Anterior cingulate cortex (tissue), 58 donors: ENCODE measurements around the gene MKNK1.

ENCODE experiments used
- DNase-seq, 58 donors: peaks; one replicate each; lab custom pipeline; 2025; lab: John Stamatoyannopoulos, UW

Gene MKNK1

DNA sequence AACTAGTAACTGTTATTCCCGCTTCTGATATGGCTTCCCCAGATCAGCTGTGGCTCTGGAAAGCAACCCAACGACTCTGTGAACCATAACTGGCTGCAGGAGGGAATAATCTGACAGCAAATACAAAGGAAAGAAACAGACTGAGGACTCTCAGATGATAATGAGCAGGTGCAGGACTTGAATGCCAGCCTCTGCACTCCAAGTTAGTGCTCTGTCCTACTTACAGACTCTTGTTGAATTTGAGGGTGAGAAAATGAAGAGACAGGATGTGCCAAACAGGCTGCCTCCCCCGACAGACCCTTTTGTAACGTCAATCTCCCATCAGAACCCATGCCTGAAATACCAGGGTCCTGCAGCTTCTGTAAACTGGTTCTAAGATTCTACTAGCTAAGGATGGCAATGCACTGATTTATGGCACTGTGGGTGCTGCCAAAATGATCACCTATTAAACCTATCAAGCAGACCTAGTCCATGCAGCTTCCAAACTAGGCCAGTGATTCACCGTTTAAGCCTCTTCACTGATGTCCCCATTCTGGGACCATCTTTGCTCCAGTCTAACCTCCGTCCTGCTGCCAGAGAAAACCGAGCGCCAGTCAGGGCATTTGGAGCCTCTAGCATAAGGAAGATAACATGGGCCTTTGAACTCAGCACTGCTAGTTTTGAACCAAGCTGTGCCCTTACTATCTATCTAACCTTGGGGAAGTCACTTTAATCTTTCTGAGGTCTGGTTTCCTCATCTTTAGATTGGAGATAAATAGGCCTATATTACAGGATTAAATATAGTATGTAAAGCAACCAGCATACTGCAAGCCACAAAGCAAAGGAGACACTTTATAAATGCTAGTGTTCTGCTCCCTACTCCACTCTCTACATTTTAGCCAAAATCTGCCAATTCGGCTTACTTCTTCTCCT is 4.8 kb downstream of the MKNK1 start:
- DNase-seq: no peak

DNA sequence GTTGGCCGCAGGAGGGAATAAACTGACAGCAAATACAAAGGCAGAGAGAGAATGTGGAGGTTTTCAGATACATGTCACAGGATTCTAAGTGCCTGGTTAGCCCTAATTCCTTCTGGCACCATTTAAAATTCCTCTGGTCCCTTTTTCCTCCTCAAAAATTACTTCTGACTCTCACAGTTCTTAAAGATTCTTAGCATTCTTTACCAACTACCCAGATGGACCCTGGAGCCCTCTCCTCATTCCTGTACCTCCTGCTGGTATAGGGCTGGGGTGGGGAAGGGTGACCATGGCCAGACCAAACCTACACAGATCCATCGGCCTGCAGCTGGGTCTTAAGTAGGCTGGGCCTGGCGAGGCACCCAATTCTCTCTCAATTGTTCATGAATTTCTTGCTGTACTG is 7.2 kb downstream of the MKNK1 start:
- DNase-seq: no peak

- no peak for DNase-seq
Observed at GRCh38 chr1:46596036-46596435, 8.0 kb downstream of the MKNK1 start.

GRCh38 chr1:46595127-46595526 is 8.9 kb downstream of the MKNK1 start:
- peak in 13 of 58 donors; percentile 10 to 62 (median 18) for DNase-seq

GRCh38 chr1:46594063-46594462 is 10.0 kb downstream of the MKNK1 start:
- peak in 1 of 58 donors; percentile 30 for DNase-seq

GRCh38 chr1:46592823-46593222 is 11.2 kb downstream of the MKNK1 start:
- DNase-seq: no peak

DNA sequence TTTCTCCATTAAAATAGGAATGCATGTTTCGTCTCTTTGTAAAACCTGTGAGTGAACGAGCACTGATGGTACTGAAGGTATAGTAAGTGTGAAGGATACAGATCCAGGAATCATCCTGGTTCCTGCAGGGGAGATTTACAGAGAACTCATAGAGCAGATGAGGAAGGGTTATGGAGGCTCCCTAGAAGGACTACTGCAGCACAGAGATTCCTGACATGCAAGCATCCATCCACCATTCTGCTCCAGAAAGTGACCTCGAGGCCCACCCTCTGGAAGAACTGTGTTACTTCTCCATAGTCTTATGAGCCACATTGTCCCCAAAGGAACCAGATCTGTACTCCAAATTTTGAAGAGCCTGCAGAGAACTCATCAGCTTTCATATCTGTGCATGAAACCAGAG is 14.5 kb downstream of the MKNK1 start:
- no peak for DNase-seq

DNA sequence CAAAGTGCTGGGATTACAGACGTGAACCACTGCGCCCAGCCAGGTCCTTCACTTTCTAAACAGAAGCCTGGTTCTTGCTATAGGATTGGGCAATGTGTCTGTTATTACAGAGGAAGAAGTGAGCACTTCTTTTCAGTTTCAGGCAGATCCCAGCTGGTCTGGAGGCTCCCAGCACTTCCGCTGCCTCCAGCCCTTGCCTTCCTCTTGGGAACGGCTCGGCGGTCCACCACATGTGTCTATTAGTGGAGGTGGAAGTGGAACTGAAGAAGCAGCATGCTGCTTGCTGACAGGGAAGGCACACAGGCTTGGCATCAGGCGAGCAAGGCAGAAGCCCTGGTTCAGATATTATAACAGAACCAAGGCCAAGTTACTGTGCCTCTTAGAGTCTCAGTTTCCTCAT is 17.0 kb downstream of the MKNK1 start:
- peak in 19 of 58 donors; percentile 12 to 52 (median 29) for DNase-seq

- DNase-seq: peak in 2 of 58 donors; percentile 11 to 30
Observed at GRCh38 chr1:46585312-46585938, 18.6 kb downstream of the MKNK1 start.

DNA sequence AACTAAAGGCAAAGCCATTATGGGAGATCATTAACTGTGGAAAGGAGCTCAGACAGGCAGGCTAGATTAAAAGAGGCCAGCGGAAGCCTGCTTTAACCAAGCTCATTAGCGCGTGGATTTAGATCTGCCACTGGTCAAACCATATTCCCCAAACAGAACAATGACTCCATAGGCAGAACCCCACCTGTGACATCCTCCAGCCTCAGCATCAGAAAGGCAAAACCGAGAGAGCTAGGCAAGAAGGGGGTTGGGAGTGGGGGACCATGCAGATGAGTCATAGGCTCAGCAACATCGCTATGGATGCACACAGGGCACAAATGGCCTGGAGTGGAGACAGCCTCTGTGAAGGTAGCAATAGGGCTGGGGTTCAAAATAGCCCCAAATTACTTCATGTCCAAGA is 20.6 kb downstream of the MKNK1 start:
- no peak for DNase-seq

- peak in 1 of 58 donors; percentile 15 for DNase-seq
Observed at GRCh38 chr1:46582972-46583371, 21.1 kb downstream of the MKNK1 start.

DNA sequence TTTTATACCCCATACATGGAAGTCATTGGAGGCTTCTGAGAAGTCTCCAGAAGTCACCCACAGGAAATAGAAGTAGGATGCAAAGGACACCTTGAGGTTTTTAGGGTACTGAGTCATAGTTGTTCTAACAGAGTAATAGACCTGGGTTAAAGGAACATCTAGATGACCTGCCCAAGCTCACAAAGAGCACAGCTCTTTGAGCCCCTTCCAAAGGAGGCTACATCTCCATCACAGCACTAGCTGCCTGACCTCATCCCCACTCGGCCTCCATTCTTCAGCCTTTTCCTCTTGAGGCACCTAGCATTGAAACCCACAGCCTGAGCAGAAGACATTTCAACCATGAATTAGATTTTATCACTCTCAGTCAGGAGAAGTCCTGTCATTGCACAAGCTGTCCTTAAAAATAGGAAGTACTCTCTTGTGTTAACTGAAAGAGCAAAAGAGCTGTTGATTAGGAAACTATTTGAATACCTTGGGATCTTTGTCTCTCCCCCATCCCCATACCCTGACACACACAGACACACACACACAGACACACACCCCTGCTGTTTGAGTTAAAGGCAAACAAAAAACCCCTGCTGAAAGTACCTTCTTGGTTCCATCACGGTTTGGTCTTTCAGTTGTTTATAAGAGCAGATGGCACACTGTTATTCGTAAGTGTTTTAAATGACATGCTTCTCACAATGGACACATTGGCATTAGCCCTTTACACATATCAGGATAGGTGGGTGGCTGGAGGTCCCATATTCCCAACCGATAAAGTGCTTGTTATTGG is 22.2 kb downstream of the MKNK1 start:
- no peak for DNase-seq

- no peak for DNase-seq
Observed at GRCh38 chr1:46580140-46580903, 23.7 kb downstream of the MKNK1 start.

DNA sequence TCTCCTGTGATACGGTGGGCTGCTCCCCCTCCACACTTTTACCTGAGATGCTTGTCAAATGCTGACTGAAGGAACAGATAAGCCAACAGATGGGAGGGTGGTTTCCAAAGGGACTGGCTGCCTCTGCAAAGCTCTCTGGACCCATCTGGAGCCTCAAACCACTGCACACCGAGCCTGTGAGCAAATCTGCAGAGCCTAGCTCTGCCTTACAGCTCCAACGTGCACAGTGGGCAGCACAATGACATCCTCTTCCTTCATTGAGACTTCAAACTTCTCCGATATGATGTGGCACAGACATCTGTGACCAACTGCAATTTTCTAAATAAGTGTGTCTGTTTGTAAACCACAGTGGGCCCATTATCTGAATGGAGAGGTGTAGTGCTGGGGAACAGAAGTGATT is 26.4 kb downstream of the MKNK1 start:
- no peak for DNase-seq

DNA sequence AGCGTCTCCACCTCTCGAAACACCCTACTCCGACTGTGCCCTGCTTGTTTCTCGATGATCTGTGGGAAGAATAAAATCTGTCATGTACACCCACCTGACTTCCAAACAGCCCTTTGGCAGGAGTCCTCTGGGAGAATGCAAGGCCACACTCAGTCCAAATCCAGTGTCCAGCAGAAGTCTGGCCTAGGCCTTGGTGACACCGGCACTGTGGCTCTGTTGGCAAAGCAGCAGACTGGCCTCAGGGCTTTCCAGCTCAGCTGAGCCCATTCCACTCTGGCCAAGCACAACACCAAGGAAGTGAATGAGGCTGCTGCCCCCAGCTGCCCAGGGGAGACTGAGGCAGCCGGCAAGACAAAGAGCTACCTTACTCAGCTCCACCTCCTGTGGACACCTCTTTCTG is 27.5 kb downstream of the MKNK1 start:
- peak in 4 of 58 donors; percentile 18 to 48 (median 31) for DNase-seq

DNA sequence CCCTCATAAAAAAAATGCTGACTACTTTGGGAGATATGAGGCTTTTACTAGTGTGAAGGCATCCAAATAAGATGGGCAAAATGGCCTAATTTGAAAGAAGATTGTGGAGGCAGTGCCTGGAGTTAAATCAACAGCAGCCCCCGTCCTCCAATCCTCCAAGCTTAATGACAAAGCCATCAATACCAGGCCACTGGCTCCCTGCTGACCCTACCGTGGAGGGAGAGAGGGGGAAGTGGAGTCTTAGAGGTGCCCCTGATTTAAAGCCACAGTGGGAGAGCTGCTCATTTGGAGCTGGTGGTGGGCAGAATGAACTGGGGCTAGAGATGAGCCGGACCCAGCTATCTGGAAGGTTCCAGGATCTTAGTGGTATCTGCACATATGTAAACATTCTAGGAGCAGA is 28.3 kb downstream of the MKNK1 start:
- no peak for DNase-seq

DNA sequence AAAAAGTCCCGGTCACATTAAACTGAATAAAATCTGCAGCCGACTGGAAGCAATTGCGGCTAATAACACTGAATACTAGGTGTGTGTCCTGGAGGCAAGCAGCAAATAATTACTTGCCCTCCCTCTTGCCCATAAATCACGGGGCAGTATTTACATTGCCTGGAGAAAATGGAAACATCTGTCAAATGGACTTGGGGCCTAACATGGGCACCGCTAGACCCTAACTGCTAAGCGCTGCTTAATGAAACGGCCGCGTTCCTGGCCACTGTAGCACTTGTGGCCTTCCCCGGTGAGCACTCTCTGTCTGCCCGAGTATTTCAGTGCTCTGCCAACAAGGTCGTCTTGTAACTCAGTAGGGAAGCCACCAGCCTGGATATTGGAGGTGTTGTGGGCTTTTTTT is 28.8 kb downstream of the MKNK1 start:
- no peak for DNase-seq

DNA sequence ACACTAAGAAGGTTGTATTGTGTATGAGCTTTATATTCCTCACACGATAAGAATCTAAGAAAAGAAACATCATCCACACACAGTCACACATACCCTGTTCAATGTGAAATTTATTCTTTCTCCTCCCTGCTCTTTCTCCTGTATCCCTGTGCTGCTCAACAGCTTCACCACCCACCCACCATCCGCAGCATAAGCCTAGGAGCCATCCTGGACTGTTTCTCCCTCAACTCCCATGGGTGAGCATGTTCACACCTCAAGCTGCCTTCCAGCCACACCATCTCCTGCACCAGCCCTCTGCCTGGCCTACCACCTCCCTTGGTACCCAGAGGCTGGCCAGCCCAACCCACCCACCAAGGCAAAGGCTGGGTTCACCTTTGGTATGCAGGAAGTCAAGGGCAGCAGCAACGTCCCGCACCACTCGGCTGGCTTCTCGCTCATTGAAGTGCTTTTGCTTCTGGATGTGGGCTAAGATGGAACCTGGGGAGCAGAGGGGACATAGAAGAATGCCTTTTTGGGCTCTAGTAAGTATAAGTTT is 32.3 kb downstream of the MKNK1 start:
- peak in 10 of 58 donors; percentile 11 to 39 (median 17) for DNase-seq

- DNase-seq: no peak
Observed at GRCh38 chr1:46569884-46570725, 34.0 kb downstream of the MKNK1 start.
